Smooth muscle cell (in vitro differentiated cells): ENCODE results near the gene JDP2. TPM values are rescaled to one million over a fixed set of nuclear protein-coding genes. Genes with fewer than 3 reads are reported as not detected.

Source experiments
- DNase-seq: peaks from one replicate; lab custom pipeline; 2025; ENCODE audit not compliant: unreplicated experiment; lab: John Stamatoyannopoulos, UW
- H2AFZ ChIP-seq: fragments of 200-600 bp; sonication (generic); 2 replicates; pipeline ENCODE4 v1.6.0; 2016; ENCODE audit warnings: antibody characterized with exemption, low read depth, mild to moderate bottlenecking
- H3F3A ChIP-seq: fragments of 200-600 bp; sonication (generic); 2 replicates; pipeline ENCODE4 v1.6.0; 2017; ENCODE audit warnings: antibody characterized with exemption, low read depth
- H3K27ac ChIP-seq: fragments of 200-600 bp; sonication (generic); 2 replicates; pipeline ENCODE4 v1.5.1; 2016; ENCODE audit warnings: low read depth, mild to moderate bottlenecking
- H3K27me3 ChIP-seq: fragments of 200-600 bp; sonication (generic); 2 replicates; pipeline ENCODE4 v1.6.1; 2016; ENCODE audit warnings: low read depth, mild to moderate bottlenecking
- H3K36me3 ChIP-seq: fragments of 200-600 bp; sonication (generic); 2 replicates; pipeline ENCODE4 v1.5.1; 2016; ENCODE audit warnings: low read depth
- H3K4me1 ChIP-seq: fragments of 200-600 bp; sonication (generic); 2 replicates; pipeline ENCODE4 v1.5.1; 2016; ENCODE audit warnings: low read depth
- H3K4me2 ChIP-seq: fragments of 200-600 bp; sonication (generic); 2 replicates; pipeline ENCODE4 v1.6.0; 2016; ENCODE audit warnings: mild to moderate bottlenecking
- H3K4me3 ChIP-seq: fragments of 200-600 bp; sonication (generic); 2 replicates; pipeline ENCODE4 v1.5.1; 2016; ENCODE audit warnings: mild to moderate bottlenecking
- H3K79me2 ChIP-seq: fragments of 200-600 bp; sonication (generic); 2 replicates; pipeline ENCODE4 v1.6.0; 2016; ENCODE audit warnings: low read depth, mild to moderate bottlenecking
- H3K9ac ChIP-seq: fragments of 200-600 bp; sonication (generic); 2 replicates; pipeline ENCODE4 v1.6.0; 2016; ENCODE audit warnings: low read depth
- H3K9me3 ChIP-seq: fragments of 200-600 bp; sonication (generic); replicated peaks from 2 replicates; pipeline ENCODE4 v1.5.1; 2016; ENCODE audit warnings: low read depth
- H4K20me1 ChIP-seq: fragments of 200-600 bp; sonication (generic); 2 replicates; pipeline ENCODE4 v1.6.0; 2016; ENCODE audit warnings: low read depth
- WGBS: methylation state at CpG from one replicate; pipeline ENCODE4 v1.1.7; 2016; ENCODE audit warnings: low lambda C conversion rate; 5-methylcytosine and 5-hydroxymethylcytosine counted together
- polyA plus RNA-seq: library from polyadenylated mRNA; unstranded; fragments of >200 nt; fragmentation: Nextera tagmentation; extraction: Ambion mirVana; gene quantifications from 2 replicates; pipeline ENCODE4 v1.2.1, GENCODE V29; 2016
- total RNA-seq: library from RNA; depleted of rRNA; stranded (reverse); fragments of >200 nt; gene quantifications from 2 replicates; pipeline ENCODE4 v1.2.3, GENCODE V29; 2014
- TF ChIP-seq, protein P1 (sequence below): fragments of 200-600 bp; sonication (generic); IDR thresholded peaks from 2 replicates; pipeline ENCODE4 v1.5.1; 2017; ENCODE audit warnings: borderline replicate concordance, mild to moderate bottlenecking, antibody characterized with exemption; ENCODE audit not compliant: insufficient read depth, poor library complexity, severe bottlenecking

The JDP2 gene
- total and polyA plus RNA-seq, 2 experiments from 2014 or later = 70.3 to 126 TPM

DNA sequence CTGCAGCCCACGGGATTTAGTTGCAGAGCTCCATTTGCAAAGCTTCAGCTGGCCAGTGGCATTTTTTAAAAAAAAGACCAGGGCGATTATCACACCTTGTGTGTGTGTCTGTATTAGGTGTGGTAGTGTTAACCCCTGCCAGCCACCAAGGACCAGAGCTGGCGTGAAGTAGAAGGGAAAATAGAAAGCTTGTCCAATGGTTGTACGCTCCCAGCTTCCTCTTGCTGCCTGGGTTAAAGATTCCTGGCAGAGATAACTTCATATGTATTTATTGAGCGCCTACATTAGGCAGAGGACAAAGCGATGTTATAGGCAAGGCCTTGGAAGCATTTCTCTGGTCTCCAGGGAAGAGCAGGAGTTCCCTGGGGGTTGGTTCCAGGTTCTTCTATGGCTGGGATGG is 3.2 kb downstream of the JDP2 start:
- Histone ChIP-seq H3K4me1 (peaks cover 21% of the 10 kb centered on the region), H3K27me3 (no peaks in the 10 kb centered on the region), H4K20me1 (peaks cover 57% of the 10 kb centered on the region), H3K36me3 (no peaks in the 10 kb centered on the region), H3K9me3 (no peaks in the 10 kb centered on the region), H2AFZ (no peak overlapping the region), H3F3A (peaks cover 17% of the 10 kb centered on the region), H3K4me2 (peak overlapping the region; percentile 95), H3K4me3 (peak overlapping the region; percentile 93), H3K9ac (no peak overlapping the region), H3K27ac (peak overlapping the region; percentile 85), H3K79me2 (peaks cover 60% of the 10 kb centered on the region)
- 67% methylated on average over 6 of the region's 6 CpGs for WGBS
- TF ChIP-seq, protein P1, sequence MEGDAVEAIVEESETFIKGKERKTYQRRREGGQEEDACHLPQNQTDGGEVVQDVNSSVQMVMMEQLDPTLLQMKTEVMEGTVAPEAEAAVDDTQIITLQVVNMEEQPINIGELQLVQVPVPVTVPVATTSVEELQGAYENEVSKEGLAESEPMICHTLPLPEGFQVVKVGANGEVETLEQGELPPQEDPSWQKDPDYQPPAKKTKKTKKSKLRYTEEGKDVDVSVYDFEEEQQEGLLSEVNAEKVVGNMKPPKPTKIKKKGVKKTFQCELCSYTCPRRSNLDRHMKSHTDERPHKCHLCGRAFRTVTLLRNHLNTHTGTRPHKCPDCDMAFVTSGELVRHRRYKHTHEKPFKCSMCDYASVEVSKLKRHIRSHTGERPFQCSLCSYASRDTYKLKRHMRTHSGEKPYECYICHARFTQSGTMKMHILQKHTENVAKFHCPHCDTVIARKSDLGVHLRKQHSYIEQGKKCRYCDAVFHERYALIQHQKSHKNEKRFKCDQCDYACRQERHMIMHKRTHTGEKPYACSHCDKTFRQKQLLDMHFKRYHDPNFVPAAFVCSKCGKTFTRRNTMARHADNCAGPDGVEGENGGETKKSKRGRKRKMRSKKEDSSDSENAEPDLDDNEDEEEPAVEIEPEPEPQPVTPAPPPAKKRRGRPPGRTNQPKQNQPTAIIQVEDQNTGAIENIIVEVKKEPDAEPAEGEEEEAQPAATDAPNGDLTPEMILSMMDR = no peak
- no peak for DNase-seq

GRCh38 chr14:75431827-75432226 is 4.0 kb downstream of the JDP2 start:
- H4K20me1 ChIP-seq = peaks cover 64% of the 10 kb centered on the region

DNA sequence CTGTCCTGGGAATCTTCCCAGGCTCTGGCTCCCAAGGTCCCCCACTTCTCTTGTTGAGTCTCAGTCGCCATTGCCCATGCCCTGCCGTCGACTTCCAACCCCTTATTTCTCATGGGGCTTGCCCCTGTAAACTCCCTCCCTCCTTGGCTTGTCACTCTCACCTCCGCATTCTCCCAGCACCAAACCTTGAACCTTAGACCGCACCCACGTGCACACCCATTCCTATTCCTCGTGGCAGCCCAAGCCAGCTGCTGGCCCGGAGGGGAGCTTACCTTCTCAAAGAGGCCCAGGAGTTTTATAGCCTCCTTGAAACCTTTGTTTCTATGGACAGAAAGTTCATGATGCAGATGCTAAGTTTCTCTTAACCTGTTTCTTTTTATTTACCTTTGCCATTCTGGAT is 4.6 kb downstream of the JDP2 start:
- Histone ChIP-seq H3K4me2 (peak overlapping the region; percentile 76), H3K36me3 (no peaks in the 10 kb centered on the region), H3K9ac (no peak overlapping the region), H3K4me3 (no peak overlapping the region), H3K9me3 (no peaks in the 10 kb centered on the region), H2AFZ (no peak overlapping the region), H4K20me1 (peaks cover 70% of the 10 kb centered on the region), H3K27me3 (no peaks in the 10 kb centered on the region), H3K27ac (peak overlapping the region; percentile 85), H3K4me1 (peaks cover 14% of the 10 kb centered on the region), H3F3A (peaks cover 17% of the 10 kb centered on the region), H3K79me2 (peaks cover 75% of the 10 kb centered on the region)
- 97% methylated on average over 8 of the region's 8 CpGs for WGBS
- DNase-seq = no peak
- TF ChIP-seq, protein P1 = no peak

More at GRCh38 chr14:75431827-75432226, 4.0 kb downstream of the JDP2 start:
- Histone ChIP-seq H2AFZ (no peak overlapping the region), H3K9ac (no peak overlapping the region), H3K9me3 (no peaks in the 10 kb centered on the region), H3K27me3 (no peaks in the 10 kb centered on the region), H3F3A (peaks cover 17% of the 10 kb centered on the region), H3K4me1 (peaks cover 20% of the 10 kb centered on the region), H3K36me3 (no peaks in the 10 kb centered on the region), H3K4me3 (no peak overlapping the region), H3K4me2 (peak overlapping the region; percentile 95), H3K79me2 (peaks cover 69% of the 10 kb centered on the region), H3K27ac (peak overlapping the region; percentile 85)
- TF ChIP-seq, protein P1 = no peak
- no peak for DNase-seq
- 94% methylated on average over 4 of the region's 4 CpGs for WGBS

- Histone ChIP-seq H3K27me3 (no peaks in the 10 kb centered on the region), H3K9me3 (no peaks in the 10 kb centered on the region), H3K79me2 (peaks cover 82% of the 10 kb centered on the region), H3F3A (peaks cover 17% of the 10 kb centered on the region), H3K4me2 (peak overlapping the region; percentile 76), H3K4me3 (no peak overlapping the region), H3K27ac (peak overlapping the region; percentile 85), H3K9ac (peak overlapping the region; percentile 46), H3K4me1 (peaks cover 12% of the 10 kb centered on the region), H4K20me1 (peaks cover 79% of the 10 kb centered on the region), H3K36me3 (no peaks in the 10 kb centered on the region), H2AFZ (no peak overlapping the region)
- TF ChIP-seq, protein P1 = no peak
- DNase-seq = no peak
- 13% methylated on average over 6 of the region's 6 CpGs for WGBS
Observed at GRCh38 chr14:75433631-75434071, 5.8 kb downstream of the JDP2 start.
